HG03565 (cell line): Measurements from ENCODE around the gene RTF1.
"Not testable (repeated sequence)": the region's sequence is repeated elsewhere in the genome, so short reads cannot be mapped to it uniquely, and the experiment has no call there.

ENCODE experiments used
- ATAC-seq: cut with Tn5 transposase; IDR thresholded peaks from one replicate; pipeline ENCODE4 v1.9.1; 2021; ENCODE audit warnings: mild to moderate bottlenecking, moderate library complexity; ENCODE audit not compliant: unreplicated experiment

The RTF1 gene

DNA sequence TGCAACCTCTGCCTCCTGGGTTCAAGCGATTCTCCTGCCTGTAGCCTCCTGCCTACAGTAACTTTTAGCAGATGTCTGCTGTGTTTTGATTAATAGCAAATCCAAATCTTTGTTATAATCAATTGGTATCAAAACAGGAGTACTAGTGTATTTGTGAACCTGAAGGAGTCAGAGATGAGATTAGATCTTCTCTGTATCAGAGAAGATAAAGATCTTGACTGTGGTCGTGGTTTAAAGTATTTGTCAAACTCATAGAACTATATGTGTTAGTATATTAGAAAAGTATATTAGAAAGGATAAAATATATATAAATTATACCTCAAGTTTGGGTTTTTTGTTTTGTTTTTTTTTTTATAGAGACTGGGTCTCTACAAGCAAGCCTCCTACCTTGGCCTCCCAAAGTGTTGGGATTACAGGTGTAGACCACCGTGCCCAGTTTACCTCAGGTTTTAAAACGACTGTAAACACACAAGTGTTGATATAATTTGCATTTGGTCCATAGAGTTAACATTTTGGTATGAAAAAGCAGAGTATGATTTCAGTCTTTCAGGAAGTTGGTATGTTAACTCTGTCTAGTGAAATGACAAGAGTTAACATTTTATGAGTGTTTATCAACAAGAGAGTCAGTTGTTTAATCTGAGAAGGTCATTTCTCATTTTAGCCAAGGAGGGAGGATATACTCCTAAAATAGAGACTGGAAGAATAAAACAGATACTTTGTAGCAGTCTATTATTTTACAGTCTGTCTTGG is 18.3 kb downstream of the RTF1 start:
- ATAC-seq, result no peak

GRCh38 chr15:41437448-41437847 is 20.6 kb downstream of the RTF1 start:
- ATAC-seq, result no peak

- no peak for ATAC-seq
Observed at GRCh38 chr15:41438206-41438605, 21.3 kb downstream of the RTF1 start.

DNA sequence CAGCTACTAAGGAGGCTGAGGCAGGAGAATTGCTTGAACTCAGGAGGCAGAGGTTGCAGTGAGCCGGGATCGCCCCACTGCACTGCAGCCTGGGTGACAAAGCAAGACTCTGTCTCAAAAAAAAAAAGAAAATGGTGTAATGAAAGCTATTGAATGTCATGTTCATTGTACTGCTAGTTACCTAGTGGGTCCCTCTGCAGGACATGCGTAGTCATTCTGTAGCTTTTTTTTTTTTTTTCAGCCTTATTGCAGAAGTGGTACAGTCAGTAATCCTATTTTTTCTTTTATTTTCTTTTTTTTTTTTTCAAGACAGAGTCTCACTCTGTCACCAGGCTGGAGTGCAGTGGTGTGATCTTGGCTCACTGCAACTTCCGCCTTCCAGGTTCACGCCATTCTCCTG is 21.9 kb downstream of the RTF1 start:
- ATAC-seq, result not testable (repeated sequence)

DNA sequence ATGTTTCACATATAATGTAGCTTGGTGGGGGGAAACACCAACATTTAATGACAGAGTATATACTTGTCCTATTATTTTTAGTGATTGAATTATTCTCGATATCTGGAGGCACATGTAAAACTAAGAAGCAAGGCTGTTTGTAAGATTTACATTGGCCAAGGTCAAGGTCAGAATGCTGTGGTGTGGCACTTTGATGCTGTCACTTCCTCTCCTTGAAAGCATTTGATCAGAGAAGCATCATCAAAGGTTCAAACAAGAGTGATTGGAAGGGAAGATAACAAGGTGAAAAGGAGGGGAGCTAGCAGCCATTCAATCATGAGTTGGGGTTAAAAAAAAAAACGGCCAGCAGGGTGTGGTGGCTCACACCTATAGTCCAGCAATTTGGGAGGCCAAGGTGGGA is 26.4 kb downstream of the RTF1 start:
- no peak for ATAC-seq

DNA sequence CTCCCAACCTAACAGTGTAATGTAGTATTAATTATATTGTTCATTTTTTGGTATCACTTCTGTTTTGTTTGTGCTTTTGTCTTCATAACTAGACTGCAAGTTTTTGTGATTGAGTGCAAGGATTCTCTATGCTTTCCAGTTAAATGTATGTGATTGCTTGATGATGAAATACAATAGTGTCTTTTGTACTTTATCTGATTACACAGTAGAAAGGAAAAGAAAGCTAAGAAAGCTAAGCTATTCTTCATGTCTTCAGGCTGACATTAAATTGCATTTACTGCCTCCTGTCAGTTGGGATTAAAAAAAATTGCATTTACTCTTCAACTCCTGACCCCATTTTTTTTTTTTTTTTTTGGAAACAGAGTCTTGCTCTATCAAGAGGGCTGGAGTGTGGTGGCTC is 28.5 kb downstream of the RTF1 start:
- no peak for ATAC-seq

GRCh38 chr15:41462084-41462795 is 45.3 kb downstream of the RTF1 start:
- no peak for ATAC-seq

GRCh38 chr15:41464889-41465580 is 48.1 kb downstream of the RTF1 start:
- ATAC-seq, result no peak

GRCh38 chr15:41465822-41466421 is 49.0 kb downstream of the RTF1 start:
- no peak for ATAC-seq

DNA sequence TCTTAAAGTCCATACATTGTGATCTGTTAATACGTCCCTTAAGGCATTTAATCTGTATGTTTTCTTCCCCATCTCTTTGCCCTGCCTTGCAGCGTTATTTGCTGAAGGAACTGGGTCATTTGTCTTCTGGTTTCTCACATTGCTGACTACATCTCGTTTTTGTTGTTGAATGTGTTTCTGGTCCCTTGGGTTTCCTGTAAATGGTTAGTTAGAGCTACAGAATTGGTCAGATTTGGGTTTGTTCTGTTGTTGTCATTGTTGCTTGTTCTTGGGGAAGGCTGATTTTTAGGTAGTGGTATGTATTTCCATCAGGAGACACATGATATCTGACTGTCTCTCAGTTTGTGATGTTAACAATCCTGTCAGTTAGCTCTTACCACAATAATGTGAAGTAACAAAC is 49.8 kb downstream of the RTF1 start:
- no peak for ATAC-seq

DNA sequence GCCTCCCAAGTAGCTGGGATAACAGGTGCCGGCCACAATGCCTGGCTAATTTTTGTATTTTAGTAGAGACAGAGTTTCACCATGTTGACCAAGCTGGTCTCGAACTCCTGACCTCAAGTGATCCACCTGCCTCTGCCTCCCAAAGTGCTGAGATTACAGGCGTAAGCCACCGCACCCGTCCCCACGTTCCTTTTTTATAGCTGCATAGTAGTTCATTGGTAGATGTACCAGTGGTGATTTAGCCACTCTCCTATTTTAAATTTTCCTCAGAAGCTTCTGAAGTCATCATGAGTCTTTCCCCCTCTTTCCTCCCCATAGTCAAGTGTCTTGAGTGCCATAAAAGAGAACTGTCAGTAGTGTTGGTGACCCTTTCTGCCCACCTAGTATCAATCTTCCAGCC is 52.7 kb downstream of the RTF1 start:
- not testable (repeated sequence) for ATAC-seq

DNA sequence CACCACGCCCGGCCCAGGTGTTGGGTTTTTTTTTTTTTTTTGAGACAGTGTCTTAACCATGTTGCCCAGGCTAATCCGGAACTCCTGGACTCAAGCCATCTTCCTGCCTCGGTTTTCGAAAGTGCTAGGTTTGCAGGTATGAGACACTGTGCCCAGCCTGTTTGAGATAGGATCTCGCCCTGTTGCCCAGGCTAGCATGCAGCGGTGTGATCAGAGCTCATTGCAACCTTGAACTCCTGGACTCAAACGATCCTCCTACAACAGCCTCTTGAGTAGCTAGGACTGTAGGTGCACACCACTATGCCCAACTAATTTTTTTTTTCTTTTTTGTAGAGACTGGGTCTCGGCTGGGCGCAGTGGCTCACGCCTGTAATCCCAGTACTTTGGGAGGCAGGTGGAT is 56.5 kb downstream of the RTF1 start:
- no peak for ATAC-seq

DNA sequence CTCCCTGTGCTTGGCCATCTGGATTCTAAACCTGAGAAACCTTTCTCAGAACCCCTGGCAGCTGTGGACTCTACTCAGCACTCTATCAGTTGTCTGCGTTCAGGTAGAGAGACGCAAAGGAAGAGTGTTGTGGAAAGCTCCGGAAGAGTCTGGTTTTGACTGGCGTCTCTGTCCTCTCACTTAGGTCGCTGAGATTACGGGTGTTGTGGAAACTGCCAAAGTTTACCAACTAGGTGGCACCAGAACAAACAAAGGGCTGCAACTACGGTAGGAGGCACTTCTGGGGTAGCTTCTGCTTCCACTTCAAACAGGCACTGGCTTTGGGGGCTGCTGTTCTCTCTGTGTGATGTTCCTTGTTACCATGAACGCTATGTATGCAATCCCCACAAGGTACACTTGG is 57.5 kb downstream of the RTF1 start:
- no peak for ATAC-seq

DNA sequence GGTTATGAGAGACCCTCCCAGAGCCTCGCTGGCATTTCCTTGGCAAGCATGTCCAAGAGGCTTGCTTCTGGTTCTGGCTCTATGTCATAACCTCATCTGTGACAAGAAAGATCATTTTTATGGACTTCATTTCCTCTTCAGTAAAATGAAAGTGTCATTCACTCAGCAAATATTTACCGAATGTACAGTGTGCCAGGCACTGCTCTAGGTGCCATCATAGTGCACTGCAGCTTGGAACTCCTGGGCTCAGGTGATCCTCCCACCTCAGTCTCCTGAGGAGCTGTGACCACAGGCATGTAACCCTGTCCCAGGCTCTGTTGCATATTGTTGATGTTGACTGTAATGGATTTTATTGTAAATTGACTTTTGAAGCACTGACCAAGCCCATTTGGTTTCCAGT is 58.0 kb downstream of the RTF1 start:
- no peak for ATAC-seq

- no peak for ATAC-seq
Observed at GRCh38 chr15:41476416-41477048, 59.6 kb downstream of the RTF1 start.

DNA sequence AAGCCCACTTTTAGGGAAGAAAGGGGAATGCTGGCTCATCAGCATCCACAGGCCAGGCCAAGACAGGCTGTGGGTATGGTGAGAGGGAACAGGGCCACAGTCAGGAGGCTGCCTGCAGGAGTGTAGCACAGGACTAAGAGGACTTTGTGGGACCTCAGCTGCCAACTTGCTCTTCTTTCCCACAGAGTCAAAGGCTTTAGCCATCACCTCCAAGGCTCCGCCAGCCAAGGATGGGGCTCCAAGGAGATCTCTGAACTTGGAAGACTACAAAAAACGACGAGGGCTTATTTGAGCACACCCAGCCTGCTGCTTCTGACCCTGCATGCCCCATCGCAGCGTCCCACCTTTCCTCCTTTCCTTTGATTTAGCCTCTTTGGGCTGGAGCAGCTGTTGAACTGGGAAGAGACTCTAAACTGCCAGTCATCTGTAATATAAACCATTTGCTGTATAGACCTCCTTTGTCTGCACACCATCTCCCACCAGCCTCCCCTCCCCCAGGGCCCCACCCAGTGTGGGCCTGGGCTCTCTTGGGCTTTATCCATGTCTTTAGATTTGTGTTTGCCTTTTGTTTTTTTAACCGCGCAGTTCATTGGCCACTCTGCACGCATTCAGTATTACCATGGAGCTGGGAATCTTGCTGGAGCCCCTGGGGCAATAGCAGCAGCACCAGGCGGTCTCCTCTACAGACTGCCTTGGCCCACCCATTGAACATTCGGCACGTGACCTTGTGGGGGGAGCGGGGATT is 63.7 kb downstream of the RTF1 start:
- no peak for ATAC-seq

GRCh38 chr15:41482110-41482877 is 65.4 kb downstream of the RTF1 start:
- no peak for ATAC-seq

- no peak for ATAC-seq
Observed at GRCh38 chr15:41483115-41483514, 66.2 kb downstream of the RTF1 start.

DNA sequence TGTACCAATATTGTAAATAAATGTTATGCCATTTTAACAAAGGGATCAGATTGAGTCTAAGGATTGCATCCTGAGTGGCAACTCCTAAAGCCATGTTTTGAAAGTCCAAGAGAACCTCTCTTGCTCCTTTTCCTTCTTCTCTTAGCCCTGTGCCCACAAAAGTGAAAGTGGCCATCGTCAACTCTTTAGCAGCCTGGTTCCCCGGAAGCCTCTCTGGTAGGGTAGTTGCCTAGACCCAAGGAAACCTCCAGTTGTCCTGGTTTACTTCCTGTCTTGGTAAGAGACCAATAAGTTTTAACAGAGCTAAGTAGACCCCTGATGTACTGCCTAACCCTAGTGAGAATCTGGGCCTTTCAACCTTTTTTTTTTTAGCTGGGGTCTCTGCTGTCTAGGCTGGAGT is 66.6 kb downstream of the RTF1 start:
- ATAC-seq, result no peak
